AG08396 (cell line): Measurements from ENCODE around the gene GASK1B.

Source experiments
- DNase-seq: peaks from one replicate; pipeline ENCODE4 v3.0.0; 2012; ENCODE audit warnings: low spot score, mixed read lengths

The GASK1B gene

DNA sequence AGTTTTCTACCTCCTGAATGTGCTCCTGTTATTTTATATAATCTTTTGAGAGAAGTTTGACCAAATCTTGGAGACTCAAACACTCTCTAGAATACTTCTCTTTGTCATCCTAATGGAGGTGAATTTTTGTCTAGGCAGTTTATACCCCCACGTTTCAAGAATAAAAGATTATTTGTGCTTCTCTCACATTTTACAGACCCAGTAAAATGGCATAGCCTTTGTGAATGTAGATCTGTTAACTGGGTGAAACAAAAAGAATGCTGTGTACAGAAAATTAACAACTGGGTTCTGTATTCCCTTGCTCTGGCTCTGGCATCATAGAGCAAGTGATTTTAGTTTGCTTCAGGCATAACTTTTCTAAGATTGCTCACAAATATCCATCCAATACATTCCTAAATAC is 26.1 kb downstream of the GASK1B start:
- no peak for DNase-seq

DNA sequence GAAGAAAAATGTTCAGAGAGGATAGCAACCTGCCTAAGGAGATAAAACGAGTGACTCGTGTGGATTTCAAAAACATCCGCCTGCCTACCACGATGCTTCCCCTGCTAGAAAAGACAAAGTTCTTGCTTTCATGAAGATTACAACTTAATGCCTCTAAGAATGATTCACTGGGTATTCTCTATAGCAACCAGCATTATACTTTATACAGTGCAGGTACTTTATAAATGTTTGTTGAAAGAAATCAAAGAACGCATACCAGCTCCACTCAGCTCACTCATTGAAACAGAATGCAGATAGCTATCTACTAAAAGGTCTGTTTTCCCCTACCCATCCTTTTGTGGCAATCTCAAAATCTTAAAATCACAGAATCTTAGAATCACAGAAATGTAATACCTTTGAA is 33.7 kb downstream of the GASK1B start:
- no peak for DNase-seq

DNA sequence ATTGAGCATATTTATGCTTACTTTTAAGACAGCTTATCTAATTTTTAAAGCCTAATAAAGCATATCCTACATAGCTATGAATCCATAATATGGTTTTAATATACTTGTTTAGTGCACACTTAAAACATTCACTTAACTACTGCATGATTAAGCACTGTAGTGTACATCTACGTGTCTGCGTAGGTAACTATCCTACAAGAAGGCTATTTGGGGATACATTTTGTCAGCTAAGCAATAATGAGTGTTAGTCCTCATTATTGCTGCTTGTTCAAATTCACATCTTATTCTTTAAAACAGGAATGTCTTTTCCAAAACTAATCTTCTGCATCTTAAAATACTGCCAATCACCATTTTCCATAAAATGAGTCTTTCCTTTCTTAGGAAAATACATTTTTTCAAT is 38.6 kb downstream of the GASK1B start:
- DNase-seq: no peak

DNA sequence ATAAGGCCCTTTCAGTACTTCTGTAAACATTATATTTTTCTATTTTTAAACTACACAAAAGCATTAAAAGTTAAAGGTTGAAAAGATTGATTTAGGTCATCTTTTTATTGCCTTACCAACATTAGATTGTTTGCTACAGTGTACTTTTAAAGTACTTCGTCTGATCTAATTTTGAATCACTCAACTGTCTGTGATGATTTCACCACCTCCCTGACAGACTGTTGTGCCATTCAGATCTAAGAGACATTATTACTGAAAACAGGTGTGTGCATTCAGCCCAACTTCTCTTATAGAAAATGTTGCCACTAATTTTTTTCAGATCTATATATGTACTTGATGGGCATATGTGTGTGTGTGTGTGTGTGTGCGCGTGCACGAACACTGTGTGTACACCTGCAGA is 39.3 kb downstream of the GASK1B start:
- DNase-seq: no peak

DNA sequence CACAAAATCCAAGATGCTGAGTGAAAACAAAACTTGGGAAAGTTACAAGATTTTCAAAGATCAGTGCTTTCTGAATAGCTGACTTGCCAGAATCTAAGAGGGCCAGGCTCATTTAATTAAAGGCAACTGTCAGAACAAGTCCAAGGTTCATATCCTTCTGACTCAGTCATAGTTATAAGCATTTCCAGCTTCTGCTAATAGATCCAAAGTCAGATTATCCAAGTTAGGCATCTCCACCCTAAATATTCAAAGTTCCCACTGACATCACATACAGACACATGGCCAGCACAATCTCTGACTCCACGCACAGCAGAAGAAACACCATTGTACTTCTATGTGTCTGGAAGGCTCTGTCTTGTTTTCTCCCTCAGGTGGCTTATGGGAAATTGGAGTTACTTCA is 41.8 kb downstream of the GASK1B start:
- no peak for DNase-seq

DNA sequence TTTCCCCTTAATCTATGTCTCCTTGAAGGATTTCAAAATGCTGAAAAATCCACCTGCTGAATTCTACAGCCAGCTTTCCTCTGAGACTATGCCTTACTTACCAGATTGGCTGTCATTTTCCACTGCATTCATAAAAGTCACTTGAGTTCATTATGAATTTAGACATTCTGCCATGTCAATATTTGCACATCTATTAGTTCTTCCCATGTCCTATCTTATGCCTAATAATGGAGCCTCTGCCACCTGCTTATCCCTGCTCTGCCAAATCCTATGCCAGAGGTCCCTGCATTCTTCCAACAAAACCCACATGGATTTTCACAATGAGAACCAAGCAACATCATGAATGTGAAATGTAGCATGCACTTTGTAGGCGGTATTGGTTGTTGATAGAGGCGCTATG is 42.6 kb downstream of the GASK1B start:
- no peak for DNase-seq

DNA sequence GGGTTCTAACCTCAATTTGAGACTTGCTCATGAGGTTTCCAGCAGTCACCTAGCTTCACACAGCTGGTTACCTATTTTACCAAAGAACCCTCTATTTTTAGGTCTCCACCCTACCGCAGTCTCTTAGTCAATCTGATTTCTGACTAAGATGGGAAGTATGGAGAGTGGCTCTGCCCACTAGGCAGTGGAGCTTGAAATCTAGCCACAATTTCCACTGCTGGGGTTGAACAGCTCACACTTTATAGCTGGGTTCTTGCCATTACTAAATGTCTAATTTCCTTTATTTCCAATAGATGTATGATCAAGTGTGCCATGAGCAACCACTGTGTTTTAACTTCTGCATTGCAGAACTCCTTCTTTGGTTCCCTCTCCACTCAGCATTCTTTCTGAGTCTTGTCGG is 43.1 kb downstream of the GASK1B start:
- no peak for DNase-seq

DNA sequence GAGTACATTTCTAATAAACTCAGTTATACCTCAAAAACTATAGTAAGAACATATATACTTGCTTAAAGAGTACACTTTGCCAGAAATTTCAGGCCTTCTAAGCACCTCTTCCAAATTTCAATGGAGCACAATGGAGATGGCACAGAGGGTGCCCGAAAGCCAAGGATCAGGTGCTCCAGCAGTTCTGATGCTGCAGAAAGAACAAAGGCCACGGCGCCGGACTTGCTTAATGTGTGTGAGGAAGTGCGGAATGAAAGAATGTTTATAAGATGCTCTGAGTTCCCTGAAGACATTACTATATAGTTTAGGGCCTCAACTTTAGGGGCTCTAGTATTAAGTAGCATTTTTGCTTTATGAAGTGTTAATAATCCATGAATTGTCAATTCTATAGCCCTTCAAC is 44.3 kb downstream of the GASK1B start:
- DNase-seq: no peak

DNA sequence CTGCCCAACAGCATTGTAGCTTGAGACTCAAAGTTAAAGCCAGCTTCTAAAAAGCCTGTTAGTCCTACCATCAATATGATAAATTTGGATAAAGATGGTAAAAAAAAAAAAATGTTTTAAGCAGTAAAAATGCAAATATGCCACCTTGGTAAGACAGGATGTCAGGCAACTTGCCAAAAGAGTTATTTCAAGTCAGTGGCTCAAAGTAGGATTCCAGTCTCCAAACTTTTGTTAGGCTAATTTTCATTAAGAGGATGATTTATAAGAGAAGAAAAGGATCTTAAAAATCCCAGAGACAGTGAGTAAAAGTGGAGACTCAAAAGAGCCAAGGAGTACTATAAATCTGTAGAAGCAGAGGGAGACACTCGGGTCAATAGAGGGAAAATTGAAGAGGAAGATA is 47.5 kb downstream of the GASK1B start:
- no peak for DNase-seq
